Raji (cell line): Measurements from ENCODE around the gene RNF19B.

Experiments used
- POLR2A ChIP-seq: IDR thresholded peaks from 2 replicates; pipeline ENCODE4 v1.6.1; 2011; ENCODE audit warnings: low read depth, low read length, control low read depth; ENCODE audit not compliant: insufficient read depth

RNF19B gene

DNA sequence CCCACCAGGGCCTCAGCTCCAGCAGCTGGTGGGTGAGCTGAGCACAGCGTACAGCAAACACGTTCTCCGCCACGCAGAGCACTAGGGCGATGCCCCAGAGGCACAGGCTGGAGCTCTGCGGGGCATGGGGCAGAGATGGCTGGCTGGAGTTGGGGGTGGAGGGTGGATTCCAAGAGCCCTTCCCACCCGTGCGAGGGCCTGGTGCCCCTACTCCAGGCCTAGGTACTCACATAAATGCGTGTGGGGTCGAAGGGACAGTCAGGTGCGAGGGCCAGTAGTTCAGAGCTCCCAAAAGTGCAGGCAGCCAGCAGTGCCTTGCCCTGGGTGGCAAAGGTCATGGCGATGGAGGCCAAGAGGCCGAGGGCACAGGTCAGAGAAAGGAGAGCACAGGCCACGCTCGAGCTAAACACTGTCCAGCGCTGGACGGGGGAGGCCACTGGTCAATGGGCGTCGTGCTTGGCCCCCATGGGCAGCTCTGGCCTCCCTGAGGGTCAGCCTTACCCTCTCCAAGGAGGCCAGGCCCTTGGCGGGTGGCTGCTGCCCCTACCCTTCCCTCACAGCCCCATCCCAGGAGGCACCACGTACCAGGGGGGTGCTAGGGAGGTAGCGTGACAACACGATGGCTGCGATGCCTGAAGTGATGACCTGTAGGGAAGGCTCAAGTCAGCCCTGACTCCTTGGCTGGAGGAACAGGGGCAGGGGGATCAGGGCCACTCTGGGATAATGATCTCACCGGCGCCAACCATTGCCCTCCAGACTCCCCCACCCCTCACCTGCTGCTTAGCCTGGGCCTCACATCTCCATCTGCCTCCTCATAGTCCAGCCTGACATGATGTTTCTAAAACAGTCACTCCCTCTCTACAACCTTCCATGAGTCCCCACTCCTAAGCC is 69.0 kb downstream of the RNF19B start:
- TF ChIP-seq POLR2A = no peak

DNA sequence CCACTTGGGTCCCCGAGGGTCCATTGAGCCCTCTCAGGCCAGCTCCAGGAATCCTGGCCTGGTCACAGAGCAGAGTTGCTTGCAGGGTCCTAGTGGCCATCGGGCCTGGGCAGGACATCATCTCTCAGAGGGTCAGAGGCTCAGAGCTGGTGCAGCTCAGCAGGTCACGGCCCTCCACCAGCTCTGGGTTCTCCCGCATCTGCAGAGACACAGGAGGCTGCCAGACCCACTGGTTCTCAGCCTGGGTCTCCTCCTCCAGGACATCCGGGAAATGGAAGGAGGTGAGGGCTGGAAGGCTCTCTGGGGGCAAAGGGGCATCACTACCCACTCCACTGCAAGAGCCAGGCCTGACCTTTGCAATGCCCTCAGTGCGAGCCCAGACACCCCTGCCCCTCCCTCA is 69.9 kb downstream of the RNF19B start:
- no peak for TF ChIP-seq POLR2A

DNA sequence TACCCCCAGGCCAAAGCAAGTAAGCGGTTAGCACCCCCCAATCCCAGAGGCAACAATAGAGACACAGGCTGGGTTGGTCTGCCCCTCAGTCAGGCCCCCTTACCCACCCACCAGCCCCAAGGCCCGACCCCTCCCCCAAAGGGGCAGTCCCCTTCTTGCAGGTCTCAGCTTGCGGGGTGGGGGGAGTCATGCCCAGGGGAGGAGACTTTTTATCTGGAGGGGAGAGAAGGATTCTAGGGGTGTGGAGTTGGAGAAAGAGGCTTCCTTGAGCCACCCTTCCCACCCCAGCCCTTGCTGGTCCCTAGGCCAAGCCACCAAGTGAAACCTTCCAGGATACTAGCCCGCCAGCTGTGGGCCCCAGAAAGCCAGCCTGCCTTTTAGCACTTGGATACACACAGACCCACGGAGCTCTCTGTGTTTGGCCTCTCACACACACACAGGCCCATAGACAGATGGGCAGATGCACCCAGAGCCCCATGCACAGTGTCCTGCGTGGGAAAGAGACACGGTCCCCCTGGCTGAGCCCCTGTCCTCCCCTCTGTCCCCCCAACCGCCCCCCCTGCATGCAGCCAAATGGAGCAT is 70.5 kb downstream of the RNF19B start:
- TF ChIP-seq POLR2A = no peak

DNA sequence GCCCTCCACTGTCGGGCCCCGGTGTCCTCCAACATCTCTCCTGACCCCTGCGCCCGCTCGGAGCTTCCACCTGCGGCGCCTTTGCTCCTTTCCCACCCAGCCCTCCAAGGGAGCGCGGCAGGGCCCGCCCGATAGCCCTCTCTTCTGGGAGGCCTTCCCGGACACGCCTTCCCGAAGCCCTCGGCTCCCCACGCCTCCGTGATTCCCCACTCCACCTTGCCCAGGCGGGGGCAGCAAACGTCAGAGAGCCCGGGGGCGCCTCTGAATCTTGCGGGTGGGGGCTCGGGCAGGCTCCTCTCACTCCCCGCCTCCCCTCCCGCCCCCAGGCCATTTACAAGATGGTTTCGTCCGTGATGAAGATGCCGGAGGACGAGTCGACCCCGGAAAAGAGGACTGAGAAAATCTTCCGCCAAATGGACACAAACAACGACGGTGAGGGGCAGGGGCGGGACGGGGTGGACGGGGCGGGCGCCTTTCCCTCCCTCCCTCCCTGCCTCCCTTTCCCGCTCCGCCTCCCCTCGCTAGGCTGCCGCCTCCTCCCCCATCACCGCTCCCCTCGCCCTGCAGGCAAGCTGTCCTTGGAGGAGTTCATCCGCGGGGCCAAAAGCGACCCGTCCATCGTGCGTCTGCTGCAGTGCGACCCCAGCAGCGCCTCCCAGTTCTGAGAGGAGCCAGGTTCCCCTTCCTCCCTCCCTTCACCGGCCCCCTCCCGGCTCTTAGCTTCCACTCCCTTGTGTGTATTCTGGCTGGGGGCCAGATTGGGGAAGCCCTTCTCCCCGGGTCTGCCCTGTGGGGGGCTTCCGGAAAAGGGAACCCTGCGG is 71.2 kb downstream of the RNF19B start:
- no peak for TF ChIP-seq POLR2A

DNA sequence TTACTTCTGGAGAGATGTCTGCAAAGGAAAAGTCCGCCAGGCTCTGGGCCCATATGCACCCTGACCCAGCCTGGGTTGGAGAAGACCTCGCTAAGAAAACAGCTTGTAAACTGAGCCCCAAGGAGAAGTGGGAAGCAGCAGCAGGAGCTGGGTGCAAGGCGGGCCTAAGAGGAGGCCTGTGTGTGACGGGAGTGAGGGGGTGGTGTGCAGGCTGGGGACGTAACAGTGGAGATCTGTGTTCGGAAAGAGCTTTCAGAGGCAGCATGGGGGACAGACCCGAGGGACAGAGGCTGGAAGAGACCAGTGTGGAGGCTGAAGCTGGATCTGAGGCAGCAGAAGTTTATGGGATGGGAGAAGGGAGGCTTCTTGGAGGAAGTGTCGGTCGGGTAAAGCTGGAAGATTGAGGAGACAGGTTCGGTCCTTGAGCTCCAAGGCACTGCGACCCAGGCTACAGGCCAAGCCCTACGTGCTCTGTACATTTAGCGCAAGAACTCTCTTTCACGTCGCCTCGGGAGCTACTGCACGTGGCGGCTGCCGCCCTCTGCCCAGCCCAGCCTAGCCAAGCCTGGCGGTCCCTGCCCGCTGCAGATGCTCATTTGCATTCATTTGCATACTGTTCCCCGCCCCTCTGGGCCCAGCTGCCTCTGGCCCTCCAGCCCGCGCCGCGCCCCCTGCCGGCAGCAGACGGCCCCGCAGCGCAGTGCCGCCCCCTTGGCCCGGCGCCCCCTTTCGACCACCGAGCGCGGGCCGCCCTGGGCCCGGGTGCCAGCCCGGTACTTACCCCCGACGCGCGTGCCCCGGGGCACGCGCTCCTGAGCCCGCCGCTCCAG is 72.0 kb downstream of the RNF19B start:
- TF ChIP-seq POLR2A = no peak

DNA sequence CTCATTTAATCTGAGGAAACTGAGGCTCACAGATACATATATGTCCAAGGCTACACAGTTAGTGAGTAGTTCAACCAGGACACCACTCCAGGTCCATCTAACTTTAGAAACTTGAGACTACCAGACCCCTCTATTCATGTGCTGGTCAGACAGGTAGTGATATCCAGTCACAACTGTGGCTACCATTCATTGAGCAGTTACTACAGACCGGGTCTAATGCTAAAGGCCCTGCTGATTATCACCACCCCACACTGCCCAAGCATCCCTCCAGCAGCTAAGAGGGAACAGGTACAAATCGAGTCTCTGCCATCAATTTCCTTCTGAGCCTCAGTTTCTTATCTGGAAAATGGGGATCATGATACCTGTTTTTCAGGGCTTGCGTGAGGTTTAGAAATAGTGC is 73.0 kb downstream of the RNF19B start:
- no peak for TF ChIP-seq POLR2A

DNA sequence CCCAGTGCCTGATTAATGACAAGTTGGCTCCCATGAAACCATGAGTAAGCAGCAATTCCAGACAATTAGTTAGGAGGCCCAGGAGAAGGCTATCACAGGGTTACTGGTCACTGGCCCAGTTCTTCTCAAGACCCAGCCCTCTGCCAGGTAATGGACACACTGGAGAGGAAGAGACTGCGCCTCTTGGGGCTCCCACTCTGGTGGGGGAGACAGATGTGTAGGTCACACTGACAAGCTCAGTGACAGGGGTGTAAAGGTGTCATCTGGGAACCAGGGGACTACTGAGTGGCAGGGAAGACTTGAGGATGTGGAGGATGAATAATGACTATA is 73.4 kb downstream of the RNF19B start:
- no peak for TF ChIP-seq POLR2A

DNA sequence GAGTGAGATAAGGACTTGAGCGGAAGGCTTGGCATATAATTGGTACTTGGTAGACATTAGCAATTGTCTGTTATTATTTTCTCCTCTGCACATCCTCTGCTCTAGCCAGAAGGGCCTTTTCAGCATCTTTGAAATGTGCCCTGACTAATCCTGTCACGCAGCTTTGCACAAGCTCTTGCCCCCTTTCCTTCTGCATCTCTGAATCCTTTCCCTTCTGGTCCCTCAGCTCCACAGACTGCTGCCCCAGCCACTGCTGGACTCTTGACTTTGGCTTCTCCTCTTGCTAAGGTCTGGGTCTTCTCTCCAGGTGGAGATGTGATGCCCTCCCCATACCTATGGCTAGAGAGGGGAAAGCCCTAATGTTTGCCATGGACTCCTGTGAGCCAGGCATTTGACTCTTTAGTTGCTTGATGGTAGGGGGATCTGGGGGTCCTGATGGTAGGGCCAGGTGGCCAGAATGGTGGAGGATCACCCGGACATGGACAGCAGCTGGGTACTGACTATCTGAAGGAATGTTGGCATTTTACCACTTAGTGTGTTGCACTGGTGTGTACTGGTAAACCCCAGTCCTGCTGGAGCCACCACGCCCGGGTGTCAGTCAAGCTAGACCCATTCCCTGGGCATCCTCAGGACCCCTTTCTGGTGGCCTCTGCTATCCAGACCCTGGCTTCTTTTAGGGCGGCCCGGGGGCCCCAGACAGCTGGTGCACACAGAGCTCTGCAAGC is 73.9 kb downstream of the RNF19B start:
- no peak for TF ChIP-seq POLR2A

DNA sequence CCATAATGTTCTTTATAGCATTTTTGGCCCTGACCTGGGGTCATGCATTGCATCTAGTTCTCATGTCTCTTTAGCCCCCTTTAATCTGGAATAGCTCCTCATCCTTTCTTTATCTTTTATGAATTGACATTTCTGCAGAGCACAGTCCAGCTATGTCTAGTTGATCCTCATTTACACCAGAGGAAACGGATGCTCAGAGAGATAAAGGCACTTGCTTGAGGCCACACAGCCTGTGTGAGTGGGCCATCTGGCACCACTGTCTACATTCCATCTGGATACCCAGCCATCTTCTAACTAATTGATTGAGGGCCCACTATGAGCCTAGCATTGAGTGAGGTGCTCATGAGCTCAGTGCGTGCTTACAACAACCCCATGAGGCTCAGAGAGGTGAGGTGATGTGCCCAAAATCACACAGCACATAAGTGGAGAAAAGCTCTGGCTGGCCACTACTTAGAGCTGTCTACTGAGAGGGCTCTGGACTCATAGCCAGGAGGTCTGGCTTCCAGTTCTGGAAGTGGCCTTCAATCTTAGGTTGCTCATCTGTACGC is 74.8 kb downstream of the RNF19B start:
- no peak for TF ChIP-seq POLR2A

DNA sequence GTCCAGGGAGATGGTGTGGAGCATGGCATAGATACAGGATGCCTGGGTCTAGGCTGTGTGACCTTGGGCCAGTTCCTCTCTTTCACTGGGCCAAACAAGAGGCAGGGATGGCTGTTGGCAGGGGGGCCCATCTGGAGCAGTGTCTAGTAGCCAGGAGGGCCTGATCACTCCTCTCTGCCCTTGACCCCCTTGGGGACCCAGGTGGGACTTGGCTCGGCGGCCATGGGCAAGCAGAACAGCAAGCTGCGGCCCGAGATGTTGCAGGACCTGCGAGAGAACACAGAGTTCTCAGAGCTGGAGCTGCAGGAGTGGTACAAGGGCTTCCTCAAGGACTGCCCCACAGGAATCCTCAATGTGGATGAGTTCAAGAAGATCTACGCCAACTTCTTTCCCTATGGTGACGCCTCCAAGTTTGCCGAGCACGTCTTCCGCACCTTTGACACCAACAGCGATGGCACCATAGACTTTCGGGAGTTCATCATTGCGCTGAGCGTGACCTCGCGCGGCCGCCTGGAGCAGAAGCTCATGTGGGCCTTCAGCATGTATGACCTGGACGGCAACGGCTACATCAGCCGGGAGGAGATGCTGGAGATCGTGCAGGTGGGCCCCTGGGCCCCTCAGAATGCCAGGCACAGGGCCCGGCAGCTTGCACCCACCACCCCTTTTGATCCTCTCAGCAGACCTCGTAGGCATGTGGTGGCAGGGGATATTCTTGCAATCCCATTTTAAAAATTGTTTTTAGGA is 75.8 kb downstream of the RNF19B start:
- TF ChIP-seq POLR2A = no peak

DNA sequence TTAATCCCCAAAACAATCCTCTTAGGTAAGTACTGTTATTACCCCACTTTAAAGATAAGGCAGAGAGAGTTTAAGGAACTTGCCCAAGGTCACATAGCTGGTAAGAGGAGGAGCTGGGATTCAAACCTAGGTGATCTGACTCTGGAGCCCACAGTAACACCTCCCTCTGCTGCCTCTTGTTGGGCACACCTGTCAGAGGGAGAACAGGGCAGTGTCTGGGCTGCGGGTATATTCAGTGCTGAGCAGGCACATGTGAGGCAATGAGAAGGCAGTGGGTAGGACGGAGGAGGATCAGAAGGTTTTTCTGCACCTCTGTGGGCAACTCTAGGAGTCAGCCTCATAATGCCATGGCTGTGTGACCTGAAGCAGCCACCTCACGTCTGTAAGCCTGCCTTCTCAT is 76.5 kb downstream of the RNF19B start:
- TF ChIP-seq POLR2A = no peak

DNA sequence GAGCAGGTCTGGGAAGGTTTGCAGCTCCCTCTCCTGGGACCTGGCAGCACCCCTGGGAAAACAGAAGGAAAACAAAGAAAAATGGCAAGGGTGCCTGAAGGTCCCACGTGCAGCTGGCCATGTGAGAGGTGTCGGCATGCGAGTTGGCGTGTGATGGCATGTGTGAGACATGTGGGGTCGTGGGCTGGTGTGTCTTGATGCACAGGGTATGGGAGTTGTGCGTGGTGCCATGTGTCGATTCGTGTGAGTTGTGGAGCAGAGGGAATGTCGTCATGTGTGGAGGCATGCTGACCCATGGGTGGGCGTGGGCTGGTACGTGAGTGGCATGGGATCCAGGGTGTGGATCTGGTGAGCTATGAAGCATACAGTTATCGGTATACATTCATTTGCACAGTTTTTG is 77.0 kb downstream of the RNF19B start:
- TF ChIP-seq POLR2A = no peak

DNA sequence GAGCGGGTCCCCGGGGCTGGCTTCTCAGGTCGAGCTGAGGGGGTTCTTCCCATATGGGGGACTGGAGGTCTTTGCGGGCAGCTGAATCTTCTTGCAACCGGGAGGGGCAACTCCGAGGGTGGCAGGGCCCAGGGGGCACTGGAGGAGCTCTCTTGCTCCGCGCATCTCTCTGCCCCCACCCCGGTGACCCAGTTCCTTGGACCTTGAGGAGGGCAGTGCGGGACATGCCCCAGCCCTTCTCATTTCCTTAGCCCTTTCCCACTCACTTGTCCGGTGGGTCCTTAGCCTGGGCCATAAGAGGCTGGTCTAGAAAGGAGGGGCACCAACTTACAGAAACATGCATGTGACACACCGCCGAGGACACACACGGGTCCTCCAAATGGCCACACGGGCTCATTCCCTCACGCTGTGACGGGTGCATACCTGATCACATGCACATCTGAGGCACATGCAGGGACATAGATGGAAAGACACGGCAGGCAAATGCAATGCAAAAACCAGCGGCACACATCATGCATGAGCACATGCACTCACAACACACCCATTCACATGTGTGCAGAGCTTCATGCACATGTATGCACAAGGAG is 77.7 kb downstream of the RNF19B start:
- no peak for TF ChIP-seq POLR2A
